Esophagus squamous epithelium (tissue), 5 donors: ENCODE results near the gene RBM5. TPM values are rescaled to one million over a fixed set of nuclear protein-coding genes. Genes with fewer than 3 reads are reported as not detected.

Experiments
- DNase-seq: peaks from one replicate; lab custom pipeline; 2025; lab: John Stamatoyannopoulos, UW
- H3K27ac ChIP-seq, 4 donors: fragments of 200-600 bp; sonication (generic); one replicate each; pipeline ENCODE4 v1.5.1; 2016 to 2019; ENCODE audit warnings: mild to moderate bottlenecking in 1 of 4
- H3K27me3 ChIP-seq, 4 donors: fragments of 200-600 bp; sonication (generic); 1 replicate in 3 of 4; 2 replicates in 1 of 4; pipeline versions ENCODE4 v1.5.1 to v1.6.0; 2017 to 2021; ENCODE audit warnings: antibody characterized with exemption in 1 of 4
- H3K36me3 ChIP-seq, 3 donors: fragments of 200-600 bp; sonication (generic); one replicate each; pipeline ENCODE4 v1.5.1; 2016 to 2019
- H3K4me1 ChIP-seq, 3 donors: fragments of 200-600 bp; sonication (generic); one replicate each; pipeline ENCODE4 v1.5.1; 2017 to 2019
- H3K4me3 ChIP-seq, 4 donors: fragments of 200-600 bp; sonication (generic); 1 replicate in 3 of 4; 2 replicates in 1 of 4; pipeline ENCODE4 v1.5.1; 2016 to 2019; ENCODE audit warnings: mild to moderate bottlenecking in 2 of 4, moderate library complexity in 1 of 4
- H3K9me3 ChIP-seq, 3 donors: fragments of 200-600 bp; sonication (generic); one replicate each; pipeline ENCODE4 v1.5.1; 2016 to 2019
- POLR2A ChIP-seq, 4 donors: fragments of 450-650 bp; IDR thresholded peaks; one replicate each; pipeline ENCODE4 v1.6.1; 2017; ENCODE audit warnings: antibody characterized with exemption in 4 of 4, mild to moderate bottlenecking in 4 of 4, moderate library complexity in 3 of 4
- WGBS, 2 donors: methylation state at CpG; one replicate each; pipeline ENCODE4 v1.1.5; 2018; 5-methylcytosine and 5-hydroxymethylcytosine counted together
- intact Hi-C: fragments of 100-400 bp; cut with DNase I; formaldehyde crosslinking; loops from one replicate; pipeline ENCODE4 v1.15.0; 2022
- total RNA-seq, 4 donors: library from RNA; depleted of rRNA; stranded (reverse); fragments of >200 nt; gene quantifications; one replicate each; pipeline ENCODE4 v1.1.0, GENCODE V29; 2016
- TF ChIP-seq, protein P1 (sequence below), 6 experiments: fragments of 450-650 bp in 4 of 6; fragments of 200-600 bp in 2 of 6; sonication (generic) in 2 of 6; IDR thresholded peaks; one replicate each; pipeline ENCODE4 v1.5.1; 2016 to 2019; ENCODE audit warnings: antibody characterized with exemption in 6 of 6, mild to moderate bottlenecking in 4 of 6, moderate library complexity in 4 of 6
- donor health status: DM: yes; HTN: yes; CAD: no.

Gene RBM5
- total RNA-seq, 4 donors from 2014 or later = 60.1 to 197 (median 107) TPM

DNA sequence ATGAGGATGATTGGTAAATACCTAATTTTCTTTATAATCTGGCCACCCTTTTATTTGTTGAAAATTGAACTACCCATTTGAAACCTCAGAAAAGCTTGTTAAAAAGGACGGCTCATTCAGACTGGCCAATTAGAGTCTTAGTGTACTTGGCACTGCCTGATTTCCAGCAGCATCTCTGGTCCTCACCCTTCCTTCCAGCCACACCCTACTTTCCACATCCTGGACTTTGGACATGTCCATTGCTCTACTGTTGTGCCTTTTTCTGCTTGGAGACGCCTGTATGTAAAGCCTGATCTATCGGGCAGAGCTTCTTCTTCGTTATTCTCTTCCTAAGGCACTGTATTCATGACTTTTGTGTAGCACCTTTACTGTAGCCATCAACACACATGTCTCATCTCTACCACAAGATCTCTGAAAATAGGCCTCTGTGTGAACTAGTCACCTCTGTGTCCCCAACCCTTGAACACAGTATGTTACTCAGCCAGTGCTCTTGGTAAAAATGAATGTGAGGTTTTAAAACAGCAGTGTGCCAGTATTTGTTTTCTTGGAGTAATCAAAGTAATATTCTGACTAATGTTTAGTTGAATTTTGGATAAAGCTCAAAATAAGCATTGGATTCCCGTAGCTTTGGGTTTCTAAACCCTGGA lies 6.8 kb downstream of the RBM5 start:
- H3K4me3 ChIP-seq = no peak overlapping the region
- 89 to 92% methylated on average over 5 of the region's 5 CpGs for WGBS, 2 donors
- TF ChIP-seq POLR2A (IDR thresholded peaks at IDR 0.05) = no peak
- TF ChIP-seq, protein P1, sequence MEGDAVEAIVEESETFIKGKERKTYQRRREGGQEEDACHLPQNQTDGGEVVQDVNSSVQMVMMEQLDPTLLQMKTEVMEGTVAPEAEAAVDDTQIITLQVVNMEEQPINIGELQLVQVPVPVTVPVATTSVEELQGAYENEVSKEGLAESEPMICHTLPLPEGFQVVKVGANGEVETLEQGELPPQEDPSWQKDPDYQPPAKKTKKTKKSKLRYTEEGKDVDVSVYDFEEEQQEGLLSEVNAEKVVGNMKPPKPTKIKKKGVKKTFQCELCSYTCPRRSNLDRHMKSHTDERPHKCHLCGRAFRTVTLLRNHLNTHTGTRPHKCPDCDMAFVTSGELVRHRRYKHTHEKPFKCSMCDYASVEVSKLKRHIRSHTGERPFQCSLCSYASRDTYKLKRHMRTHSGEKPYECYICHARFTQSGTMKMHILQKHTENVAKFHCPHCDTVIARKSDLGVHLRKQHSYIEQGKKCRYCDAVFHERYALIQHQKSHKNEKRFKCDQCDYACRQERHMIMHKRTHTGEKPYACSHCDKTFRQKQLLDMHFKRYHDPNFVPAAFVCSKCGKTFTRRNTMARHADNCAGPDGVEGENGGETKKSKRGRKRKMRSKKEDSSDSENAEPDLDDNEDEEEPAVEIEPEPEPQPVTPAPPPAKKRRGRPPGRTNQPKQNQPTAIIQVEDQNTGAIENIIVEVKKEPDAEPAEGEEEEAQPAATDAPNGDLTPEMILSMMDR (IDR thresholded peaks at IDR 0.05) = no peak
- no peaks in the 10 kb centered on the region for H3K27me3 ChIP-seq
- no peak for DNase-seq
- peaks cover 53 to 100% (median 78%) of the 10 kb centered on the region in 3 donors for H3K36me3 ChIP-seq
- peaks cover 3 to 34% (median 10%) of the 10 kb centered on the region in 3 donors for H3K4me1 ChIP-seq
- no peak overlapping the region for H3K27ac ChIP-seq
- intact Hi-C loops = no loop called here
- H3K9me3 ChIP-seq = no peaks in the 10 kb centered on the region

DNA sequence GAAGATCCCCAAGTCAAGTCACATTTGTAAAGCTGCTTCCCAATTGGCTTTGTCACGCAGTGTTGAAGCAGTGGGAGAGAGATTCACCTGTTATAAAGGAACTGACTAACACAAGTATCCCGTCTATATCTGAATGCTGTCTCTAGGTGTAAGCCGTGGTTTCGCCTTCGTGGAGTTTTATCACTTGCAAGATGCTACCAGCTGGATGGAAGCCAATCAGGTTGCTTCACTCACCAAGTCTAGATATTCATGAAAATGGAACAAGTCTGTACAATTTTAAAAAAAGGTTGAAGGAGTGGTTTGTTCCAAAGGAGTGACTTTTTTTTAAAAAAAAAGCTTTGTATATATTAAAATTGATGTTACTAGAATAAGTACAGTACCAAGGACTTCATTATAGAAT lies 11.7 kb downstream of the RBM5 start:
- peaks cover 58 to 100% (median 93%) of the 10 kb centered on the region in 3 donors for H3K36me3 ChIP-seq
- no peaks in the 10 kb centered on the region for H3K9me3 ChIP-seq
- no peak overlapping the region for H3K27ac ChIP-seq
- intact Hi-C loops = no loop called here
- WGBS, 2 donors = 74 to 86% methylated on average over 5 of the region's 5 CpGs
- H3K4me3 ChIP-seq = no peak overlapping the region
- H3K4me1 ChIP-seq = peaks cover 0 to 22% (median 0%) of the 10 kb centered on the region in 3 donors
- no peak for TF ChIP-seq POLR2A (IDR thresholded peaks at IDR 0.05)
- TF ChIP-seq, protein P1 (IDR thresholded peaks at IDR 0.05) = no peak
- no peak for DNase-seq
- H3K27me3 ChIP-seq = no peaks in the 10 kb centered on the region

DNA sequence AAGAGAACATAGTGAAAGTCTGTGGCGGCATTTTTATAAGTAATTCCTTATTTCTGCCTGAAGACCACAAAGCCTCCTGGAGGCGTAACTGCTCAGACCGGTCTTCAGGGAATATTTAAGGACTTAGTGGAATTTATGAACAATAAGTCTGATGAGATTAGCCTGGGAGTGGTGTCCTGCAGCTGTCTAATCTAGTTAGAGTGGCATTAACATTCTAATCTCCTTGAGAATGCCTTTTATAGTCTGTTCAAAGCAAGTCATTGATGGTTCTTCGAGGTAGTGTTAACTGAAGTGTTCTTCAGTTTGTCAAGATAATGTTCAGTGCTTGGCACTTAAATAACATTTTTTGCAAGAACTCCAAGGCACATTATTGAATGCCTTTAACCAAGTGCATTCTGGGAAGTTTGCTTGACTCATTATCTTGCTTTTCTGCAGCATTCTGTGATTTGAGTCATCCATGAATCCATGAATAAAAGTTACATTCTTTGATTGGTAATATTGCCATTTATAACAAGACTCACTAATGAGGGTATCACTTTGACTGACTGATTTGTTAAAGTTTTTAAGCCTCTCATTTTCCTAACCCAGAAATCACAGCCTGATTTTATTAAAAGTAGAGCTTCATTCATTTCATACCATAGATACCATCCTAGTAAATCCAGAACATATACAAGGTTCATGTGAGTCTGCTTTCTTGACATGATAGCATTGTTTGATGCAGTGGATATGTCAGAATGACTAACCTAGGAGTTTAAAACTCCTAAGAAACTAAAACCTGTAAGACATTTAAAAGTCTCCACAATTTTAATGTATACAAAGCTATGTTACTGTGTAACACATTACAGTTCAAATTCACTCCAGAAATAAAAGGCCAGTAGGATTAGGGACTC lies 12.5 kb downstream of the RBM5 start:
- H3K36me3 ChIP-seq = peaks cover 59 to 100% (median 91%) of the 10 kb centered on the region in 3 donors
- H3K9me3 ChIP-seq = no peaks in the 10 kb centered on the region
- intact Hi-C loops = no loop called here
- H3K27me3 ChIP-seq = no peaks in the 10 kb centered on the region
- no peak overlapping the region for H3K27ac ChIP-seq
- H3K4me1 ChIP-seq = peaks cover 0 to 19% (median 0%) of the 10 kb centered on the region in 3 donors
- 58 to 60% methylated on average over 4 of the region's 4 CpGs for whole genome bisulfite sequencing, 2 donors
- no peak overlapping the region for H3K4me3 ChIP-seq
- DNase-seq = no peak
- TF ChIP-seq POLR2A (IDR thresholded peaks at IDR 0.05) = no peak
- TF ChIP-seq, protein P1 (IDR thresholded peaks at IDR 0.05) = no peak

DNA sequence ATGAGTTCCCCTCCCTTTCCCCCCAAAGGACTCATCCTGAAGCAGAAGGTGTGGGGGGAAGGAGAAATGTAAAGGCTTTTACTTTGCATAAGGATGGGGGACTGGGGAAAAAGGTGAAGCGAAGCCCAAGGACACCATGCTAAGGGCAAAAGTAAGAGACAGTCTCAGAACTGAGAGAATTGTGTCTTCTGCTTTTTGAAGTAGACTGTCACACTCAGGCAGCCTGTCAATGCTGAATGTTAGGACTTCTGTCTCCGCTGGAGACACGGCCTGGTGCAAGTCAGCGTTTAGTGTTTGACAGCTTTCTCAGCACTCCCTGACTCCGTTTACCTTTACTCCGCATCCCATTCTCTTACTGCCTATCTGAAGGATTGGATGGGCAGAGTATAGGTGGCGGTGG lies 13.8 kb downstream of the RBM5 start:
- H3K9me3 ChIP-seq = no peaks in the 10 kb centered on the region
- no peak for DNase-seq
- peaks cover 64 to 100% (median 91%) of the 10 kb centered on the region in 3 donors for H3K36me3 ChIP-seq
- no peak overlapping the region for H3K4me3 ChIP-seq
- TF ChIP-seq POLR2A (IDR thresholded peaks at IDR 0.05) = no peak
- TF ChIP-seq, protein P1 (IDR thresholded peaks at IDR 0.05) = no peak
- peaks cover 0 to 19% (median 0%) of the 10 kb centered on the region in 3 donors for H3K4me1 ChIP-seq
- WGBS, 2 donors = 92 to 95% methylated on average over 7 of the region's 7 CpGs
- intact Hi-C loops = no loop called here
- H3K27me3 ChIP-seq = no peaks in the 10 kb centered on the region
- no peak overlapping the region for H3K27ac ChIP-seq

DNA sequence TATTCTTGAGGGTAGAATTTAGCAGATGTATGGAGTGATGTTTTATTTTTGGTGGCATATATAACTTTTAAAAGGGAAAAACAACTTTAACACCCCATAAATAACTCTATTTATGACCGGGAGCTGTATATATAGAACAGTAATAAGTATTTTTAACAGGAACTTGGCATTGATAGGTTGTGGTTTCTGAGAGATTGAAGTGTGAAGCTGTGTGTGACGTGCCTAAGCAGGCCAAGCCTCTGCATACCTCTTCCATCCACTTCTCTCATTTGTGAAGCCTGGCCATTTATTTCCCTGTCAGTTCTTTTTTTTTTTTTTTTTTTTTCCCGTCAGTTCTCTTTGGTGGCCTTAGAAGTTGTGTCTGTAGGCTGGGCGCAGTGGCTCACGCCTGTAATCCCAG lies 23.0 kb downstream of the RBM5 start:
- Histone ChIP-seq H3K36me3 (peaks cover 71 to 100% (median 95%) of the 10 kb centered on the region in 3 donors), H3K27me3 (no peaks in the 10 kb centered on the region), H3K4me3 (no peak overlapping the region), H3K27ac (no peak overlapping the region), H3K4me1 (no peaks in the 10 kb centered on the region), H3K9me3 (no peaks in the 10 kb centered on the region)
- intact Hi-C loops = no loop called here
- WGBS, 2 donors = 45 to 58% methylated on average over 3 of the region's 5 CpGs
- DNase-seq = no peak
- TF ChIP-seq POLR2A (IDR thresholded peaks at IDR 0.05) = no peak
- TF ChIP-seq, protein P1 (IDR thresholded peaks at IDR 0.05) = no peak
